GM18907 (cell line): Measurements from ENCODE around the gene NKG7.

Experiments used
- ATAC-seq: cut with Tn5 transposase; IDR thresholded peaks from one replicate; pipeline ENCODE4 v1.9.1; 2021; ENCODE audit warnings: mild to moderate bottlenecking, moderate library complexity; ENCODE audit not compliant: unreplicated experiment

NKG7 gene

DNA sequence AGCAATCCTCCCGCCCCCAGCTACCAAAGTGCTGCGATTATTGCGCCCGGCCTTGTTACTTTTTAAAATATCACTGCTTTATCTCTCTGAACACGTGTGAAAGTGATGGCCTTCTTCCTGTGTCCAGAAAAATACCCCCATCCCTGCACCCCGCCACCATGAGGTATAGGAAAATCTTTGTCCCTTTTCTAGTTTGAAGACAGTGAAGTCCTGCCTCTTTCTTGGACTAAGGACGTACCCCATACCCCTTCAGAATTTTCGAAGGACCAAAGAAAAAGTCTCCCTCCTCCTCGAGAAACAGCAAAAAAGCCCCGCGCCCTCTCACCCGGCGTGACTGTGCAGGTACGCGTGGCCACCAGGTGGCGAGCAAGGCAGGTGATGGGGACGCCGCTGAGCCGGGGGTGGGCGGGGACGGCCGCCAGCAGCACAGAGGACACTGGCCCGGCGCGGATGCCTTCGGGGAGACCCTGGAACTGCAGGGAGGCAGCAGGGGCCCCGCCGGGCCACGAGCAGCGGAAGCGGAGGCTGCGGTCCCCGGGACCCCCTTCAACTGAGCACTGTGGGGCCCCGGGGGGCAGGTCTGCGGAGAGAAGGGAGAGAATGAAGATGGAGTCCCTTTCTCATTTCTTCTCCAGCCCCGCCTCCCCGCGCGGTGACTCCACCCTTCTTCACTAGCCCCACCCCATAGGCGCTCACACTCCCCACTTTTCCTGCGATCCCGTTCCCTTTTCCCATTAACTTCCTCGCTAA lies 33.7 kb downstream of the NKG7 start:
- peak; percentile 62 for ATAC-seq

DNA sequence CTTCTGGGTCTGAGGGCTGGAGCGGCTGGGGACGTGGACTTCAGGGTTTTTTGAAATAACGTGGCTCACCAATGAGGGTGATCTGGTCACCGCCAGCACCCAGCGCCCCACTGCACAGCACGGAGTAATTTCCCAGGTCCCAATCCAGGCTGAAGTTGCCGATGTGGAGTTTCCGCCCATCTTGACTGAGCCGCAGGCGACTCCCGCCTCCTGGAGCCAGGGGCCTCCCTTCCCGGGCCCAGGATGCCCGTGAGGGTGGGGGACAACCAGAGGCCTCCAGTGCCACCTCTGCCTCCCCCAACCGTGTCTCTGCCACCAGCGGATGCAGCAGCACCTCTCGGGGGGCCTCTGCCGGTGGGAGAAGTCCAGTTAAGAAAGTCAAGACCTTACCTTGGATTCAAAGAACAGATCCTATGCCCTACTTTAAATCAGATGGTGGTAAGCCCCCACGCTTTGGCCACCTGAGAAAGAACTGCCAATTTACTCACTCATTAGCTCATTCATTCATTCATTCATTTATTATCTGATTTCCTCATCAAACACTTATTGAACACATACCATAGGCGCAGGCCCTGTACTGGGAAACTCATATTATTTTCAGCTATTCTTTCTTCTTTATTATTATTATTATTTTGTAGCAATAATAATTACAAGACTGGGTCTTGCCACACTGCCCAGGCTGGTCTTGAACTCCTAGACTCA lies 34.4 kb downstream of the NKG7 start:
- ATAC-seq, result no peak

DNA sequence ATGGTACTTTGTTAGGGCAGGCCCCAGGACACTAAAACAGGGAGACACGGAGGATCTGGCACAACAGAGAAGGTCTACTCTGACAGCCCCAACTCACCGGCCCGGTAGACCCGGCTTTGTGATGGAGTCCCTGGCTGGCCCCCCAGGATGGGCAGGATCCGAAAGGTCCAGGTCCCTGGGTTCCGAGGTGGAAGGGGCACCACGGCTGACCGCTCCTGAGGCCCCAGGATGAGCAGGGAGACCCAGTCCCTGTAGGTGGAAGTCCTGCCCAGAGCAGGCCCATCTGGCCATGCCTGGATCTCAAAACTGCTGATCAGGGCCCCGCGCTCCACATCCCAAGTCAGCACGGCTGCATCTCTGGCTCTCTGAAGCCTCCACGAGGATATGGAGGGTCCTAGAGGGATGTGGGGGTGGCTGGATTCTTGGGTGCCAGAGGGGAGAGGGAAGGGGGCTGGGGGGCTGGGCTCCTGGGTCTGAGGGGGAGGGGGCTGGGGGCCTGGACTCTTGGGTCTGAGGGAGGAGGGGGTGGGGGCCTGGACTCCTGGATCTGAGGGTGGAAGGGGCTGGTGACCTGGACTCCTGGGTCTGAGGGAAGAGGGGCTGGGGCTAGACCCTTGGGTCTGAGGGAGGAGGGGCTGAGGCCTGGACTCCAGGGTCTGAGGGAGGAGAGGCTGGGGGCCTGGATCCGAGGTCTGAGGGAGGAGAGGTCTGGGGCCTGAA lies 35.2 kb downstream of the NKG7 start:
- ATAC-seq, result no peak

DNA sequence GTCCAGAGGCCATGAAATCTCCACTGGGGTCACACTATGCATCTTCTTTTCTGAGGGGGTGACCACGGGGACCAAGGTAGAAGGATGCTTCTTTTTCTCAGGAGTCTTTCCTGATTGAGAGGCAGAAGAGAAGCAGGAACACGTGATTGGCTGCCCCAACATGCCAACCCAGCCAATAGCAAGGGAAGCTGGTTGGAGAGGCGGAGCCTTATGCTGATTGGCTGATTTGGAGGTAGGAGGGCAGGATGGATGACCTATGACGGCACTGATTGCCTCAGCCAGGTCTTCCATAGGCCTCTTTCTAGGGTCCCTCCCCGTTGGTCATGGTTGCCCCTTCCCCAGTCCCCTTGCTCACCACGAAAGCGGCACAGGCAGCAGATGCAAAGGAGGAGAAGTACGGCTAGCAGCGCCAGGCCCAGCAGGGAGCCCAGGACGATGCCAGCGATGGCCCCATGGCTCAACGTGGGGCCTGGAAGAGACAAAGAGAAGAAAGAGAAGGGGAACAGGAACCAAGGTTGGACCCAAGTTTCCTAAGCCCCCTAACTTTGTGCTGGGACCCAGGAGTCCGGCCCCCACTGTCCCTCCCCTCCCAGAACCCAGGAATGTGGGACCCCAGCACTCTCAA lies 38.5 kb downstream of the NKG7 start:
- no peak for ATAC-seq

DNA sequence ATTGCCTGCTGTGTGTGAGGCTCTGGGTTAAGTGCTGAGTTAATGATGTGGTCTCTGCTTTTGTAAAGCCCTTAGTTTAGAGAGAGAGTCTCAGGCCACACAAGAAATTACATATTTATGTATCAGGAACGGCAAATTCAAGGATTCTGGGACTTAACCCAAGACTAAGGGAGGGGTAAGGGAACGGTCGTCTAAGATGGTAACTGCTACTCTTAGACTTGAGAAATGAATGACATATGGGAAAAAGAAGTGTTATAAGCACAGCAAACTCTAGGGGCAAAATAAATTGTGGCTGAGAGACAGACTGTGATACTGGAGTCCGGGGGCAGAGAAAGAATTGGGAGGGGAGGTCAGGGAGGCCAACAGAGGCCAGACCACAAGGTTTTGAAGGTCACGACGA lies 40.7 kb downstream of the NKG7 start:
- ATAC-seq, result no peak

DNA sequence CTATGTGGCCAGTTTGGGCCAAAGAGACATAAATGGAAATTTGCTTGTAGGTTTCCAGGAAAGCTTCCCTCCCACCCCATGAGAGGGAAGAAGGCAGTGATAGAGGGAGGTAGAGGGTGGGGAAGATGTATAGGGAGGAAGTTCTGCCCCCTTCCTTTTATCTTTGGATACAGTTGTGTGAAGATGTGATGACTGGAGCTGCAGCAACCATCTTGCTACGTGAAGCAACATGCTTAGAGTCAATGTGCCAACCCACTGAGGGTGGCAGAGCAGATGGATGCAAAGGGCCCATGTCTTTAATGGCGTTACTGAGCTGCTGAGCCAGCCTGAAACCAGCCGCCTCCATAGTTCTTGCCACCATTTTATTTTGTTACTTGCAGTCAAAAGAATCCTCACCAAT lies 41.3 kb downstream of the NKG7 start:
- no peak for ATAC-seq

DNA sequence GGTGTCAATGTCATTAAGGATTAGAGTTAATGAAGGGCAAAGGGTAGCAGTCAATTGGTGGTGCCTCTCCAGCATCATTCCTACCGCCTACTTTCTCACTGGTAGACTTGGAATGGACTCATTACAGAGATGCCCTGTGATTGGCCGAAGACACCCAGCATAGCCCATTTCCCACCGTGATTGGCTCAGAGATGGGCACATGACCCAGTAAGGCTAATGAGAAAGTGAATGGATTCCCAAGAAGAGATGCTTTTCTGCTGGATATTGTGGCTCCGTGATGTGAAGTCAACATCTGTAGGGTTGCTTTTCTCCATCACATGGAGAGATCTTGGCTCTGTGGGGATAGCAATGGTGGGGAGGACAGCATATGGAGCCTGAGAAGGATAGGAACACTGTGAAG lies 42.1 kb downstream of the NKG7 start:
- ATAC-seq, result no peak

DNA sequence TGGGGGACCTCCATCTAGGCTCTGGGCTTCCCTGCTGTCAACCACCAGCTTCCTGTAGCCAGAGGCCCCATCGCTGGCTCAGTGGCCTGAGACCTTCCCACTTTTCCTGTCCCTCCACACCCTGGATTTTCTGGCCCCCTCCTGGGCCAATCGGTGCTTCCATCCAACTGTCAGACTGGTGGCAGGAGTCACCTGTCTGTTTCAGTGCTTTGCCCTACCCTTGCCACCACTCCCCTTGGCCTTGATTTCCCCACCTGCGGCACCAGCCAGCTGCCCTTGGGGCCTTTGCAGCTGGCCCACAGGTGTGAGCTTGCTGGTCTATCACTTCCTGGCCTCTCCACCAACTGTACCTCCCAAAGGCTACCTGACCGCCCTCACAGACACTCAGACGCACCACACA lies 43.0 kb downstream of the NKG7 start:
- no peak for ATAC-seq

DNA sequence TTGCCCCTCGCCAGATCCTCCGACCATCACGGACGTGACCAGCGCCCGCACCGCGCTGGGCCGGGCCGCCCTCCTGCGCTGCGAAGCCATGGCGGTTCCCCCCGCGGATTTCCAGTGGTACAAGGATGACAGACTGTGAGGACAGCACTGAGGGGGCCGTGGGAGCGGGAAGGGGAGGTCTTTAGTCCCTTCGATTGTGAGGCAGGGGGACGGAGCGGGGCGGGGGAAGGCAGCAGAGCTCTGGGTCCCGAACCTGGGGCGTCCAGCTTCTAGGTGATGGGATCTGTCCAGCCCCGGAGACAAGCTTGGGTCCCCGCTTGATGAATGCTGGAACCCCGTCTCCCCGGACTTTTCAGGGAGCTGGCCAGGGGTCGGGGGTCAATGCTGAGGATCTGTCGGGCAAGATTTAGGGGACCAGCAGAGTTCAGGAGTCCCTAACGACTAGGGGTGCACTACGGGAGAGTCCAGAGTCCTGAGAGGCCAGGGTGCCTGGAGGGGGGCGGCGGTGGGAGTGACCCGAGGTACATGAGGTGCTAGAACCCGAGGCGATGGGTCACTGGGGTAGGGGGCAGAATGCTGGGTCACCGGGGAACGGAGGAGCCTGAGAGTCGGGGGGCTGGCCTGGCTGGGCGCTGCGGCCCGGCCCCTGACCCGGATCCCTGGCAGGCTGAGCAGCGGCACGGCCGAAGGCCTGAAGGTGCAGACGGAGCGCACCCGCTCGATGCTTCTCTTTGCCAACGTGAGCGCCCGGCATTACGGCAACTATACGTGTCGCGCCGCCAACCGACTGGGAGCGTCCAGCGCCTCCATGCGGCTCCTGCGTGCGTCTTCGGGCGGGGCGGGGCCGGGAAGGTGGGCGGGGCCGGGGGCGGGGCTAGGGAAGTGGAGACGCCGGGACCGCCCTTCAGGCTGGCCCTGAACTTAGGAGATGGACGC lies 45.1 kb downstream of the NKG7 start:
- ATAC-seq, result no peak

DNA sequence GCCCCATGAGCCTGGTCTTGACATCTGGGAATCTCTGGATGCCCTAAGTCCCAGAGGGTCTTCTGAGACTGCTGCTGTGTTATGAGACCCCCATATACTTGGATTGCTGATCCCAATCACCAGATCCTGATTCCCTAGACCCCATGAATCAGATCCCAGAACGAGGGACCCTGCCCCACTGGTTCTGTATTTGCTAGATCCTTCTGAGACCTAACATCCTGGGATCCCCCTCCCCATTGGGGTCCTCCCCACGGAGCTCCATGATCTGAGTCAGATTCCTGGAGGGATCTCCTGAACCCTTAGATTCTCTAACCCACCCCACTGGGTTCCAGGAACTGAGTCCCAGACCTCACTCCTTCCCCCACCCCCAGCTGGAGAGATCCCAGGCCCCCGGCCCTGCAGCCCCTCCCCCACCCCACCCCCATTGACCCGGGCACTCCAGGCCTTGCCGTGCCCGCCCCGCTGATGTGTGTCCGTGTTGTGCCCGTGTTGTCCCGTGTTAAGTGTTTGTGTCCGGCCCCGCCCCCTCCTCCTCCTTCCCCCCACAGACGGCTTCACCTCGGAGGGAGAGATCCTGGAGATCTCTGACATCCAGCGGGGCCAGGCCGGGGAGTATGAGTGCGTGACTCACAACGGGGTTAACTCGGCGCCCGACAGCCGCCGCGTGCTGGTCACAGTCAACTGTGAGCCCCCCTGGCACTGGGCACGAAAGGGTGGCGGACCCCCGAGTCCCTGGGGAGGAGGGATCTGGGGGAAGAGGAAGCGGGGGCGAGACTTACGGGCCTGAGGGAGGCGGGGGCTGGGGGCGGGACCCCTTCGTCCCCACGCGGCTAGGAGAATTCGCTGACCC lies 46.0 kb downstream of the NKG7 start:
- ATAC-seq, result no peak

DNA sequence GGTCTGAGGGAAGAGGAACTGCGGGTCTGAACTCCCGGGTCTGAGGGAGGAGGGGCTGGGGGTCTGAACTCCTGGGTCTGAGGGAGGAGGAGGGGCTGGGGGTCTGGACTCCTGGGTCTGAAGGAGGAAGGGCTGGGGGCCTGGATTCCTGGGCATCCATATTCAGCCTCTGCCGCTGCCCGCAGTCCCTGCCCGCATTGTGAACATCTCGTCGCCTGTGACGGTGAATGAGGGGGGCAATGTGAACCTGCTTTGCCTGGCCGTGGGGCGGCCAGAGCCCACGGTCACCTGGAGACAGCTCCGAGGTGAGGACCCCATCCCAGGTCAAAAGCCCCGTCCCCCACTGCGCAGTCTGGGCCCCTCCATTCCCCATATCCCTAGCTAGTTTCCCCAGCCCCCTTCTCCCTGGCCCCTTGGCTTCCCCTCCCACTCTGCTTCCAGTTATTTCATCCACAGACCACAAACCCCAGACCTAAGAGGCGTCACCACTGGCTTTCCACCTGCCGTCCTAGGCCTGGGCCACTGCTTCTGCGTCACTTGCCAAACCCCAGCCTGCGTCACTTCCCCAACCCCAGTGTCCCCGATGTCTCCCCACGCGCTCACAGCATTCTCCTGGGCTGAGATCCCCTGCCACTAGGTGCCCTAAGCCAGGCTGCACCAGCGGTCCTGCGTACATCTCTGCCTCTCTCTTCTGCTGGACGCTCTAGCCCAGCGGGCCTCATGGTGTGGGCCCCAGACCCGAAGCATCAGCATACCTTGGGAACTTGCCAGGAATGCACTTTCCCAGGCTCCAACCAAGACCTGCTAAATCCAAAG lies 47.1 kb downstream of the NKG7 start:
- no peak for ATAC-seq

DNA sequence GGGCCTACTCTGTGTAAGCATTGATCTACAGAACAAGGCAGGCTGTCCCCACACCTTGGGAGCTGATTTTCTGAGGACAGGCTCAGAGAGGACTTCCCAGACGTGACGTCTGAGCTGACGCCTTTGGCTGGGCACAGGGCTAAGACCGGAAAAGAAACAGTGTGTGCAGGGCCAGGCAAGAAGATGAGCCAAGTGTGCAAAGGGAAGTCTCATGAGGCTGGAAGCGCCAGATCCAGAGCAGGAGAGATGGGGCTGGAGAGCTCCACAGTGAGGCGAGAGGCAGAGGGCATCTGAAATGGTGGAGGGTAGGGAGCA lies 48.3 kb downstream of the NKG7 start:
- no peak for ATAC-seq

DNA sequence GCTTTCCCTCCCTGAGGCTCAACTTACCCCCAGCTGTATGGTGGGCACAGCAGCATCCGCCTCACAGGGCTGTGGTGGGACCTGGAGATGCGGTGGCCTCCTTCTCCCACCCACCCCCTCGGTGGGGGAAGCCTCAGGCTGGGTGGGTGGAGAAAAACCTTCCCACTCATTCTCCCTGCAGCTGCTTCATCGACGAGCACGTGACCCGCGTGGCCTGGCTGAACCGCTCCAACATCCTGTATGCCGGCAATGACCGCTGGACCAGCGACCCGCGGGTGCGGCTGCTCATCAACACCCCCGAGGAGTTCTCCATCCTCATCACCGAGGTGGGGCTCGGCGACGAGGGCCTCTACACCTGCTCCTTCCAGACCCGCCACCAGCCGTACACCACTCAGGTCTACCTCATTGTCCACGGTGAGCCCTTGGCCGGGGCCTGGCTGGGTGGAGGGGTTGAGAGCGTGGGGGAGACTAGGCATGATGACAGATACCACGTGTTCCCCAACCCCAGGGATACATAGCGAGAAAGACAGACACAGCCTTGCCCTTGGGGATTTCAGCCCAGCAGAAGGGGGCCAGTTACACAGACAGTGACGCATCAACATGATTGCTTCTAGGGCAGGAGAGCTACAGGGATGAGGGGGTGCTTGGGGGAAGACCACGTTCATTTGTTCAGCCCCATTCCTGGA lies 48.8 kb downstream of the NKG7 start:
- ATAC-seq, result no peak

DNA sequence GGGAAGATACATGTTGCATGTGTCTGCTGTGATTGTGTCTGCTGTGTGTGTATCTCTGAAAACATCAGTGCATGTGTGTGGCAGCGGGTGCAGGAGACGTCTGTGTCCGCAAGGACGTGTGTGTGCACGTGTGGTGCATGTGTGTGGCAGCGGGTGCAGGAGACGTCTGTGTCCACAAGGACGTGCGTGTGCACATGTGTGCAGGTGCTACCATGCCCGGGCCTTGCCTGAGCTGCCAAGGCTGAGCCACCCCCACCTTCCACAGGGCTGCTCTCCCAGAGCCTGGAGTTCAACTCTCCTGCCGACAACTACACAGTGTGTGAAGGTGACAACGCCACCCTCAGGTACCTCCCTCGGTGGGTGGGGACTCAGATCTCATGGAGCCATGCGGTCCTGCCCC lies 50.7 kb downstream of the NKG7 start:
- ATAC-seq, result no peak
